HepG2 (cell line): ENCODE results near the gene BRI3BP. TPM values are rescaled to one million over a fixed set of nuclear protein-coding genes. Genes with fewer than 3 reads are reported as not detected.

Source experiments
- HDAC6 ChIP-seq: fragments of 200-600 bp; sonication (generic); IDR thresholded peaks from 2 replicates; pipeline ENCODE4 v1.7.0; 2017; ENCODE audit warnings: mild to moderate bottlenecking, antibody characterized with exemption, low read length, low read depth
- HES4 ChIP-seq: sonication (generic); formaldehyde crosslinking; IDR thresholded peaks from 2 replicates; pipeline ENCODE4 v1.9.0; 2021; ENCODE audit warnings: mild to moderate bottlenecking, missing genetic modification reagents, borderline replicate concordance
- LCORL ChIP-seq, 2 experiments: fragments of 450-650 bp in 1 of 2; sonication (generic) in 1 of 2; formaldehyde crosslinking in 1 of 2; IDR thresholded peaks; 2 replicates each; pipeline versions ENCODE4 v1.5.0 to v1.6.1; 2017 to 2020; ENCODE audit warnings: antibody characterized with exemption in 1 of 2, missing genetic modification reagents in 1 of 2
- MED1 ChIP-seq: sonication (generic); formaldehyde crosslinking; IDR thresholded peaks from 2 replicates; pipeline ENCODE4 v1.4.0; 2020; ENCODE audit warnings: missing genetic modification reagents
- MIER3 ChIP-seq: IDR thresholded peaks from 2 replicates; pipeline ENCODE4 v1.6.1; 2016; ENCODE audit warnings: missing compliant biosample characterization, borderline replicate concordance
- SRSF1 ChIP-seq: fragments of 200-400 bp; formaldehyde crosslinking; optimal IDR thresholded peaks from 2 replicates; pipeline ENCODE3; 2017; ENCODE audit warnings: mild to moderate bottlenecking, low read depth, low read length, moderate library complexity
- ZBTB38 ChIP-seq: sonication (generic); formaldehyde crosslinking; IDR thresholded peaks from 2 replicates; pipeline ENCODE4 v1.5.1; 2020; ENCODE audit warnings: mild to moderate bottlenecking, missing genetic modification reagents
- ZNF12 ChIP-seq: sonication (generic); formaldehyde crosslinking; IDR thresholded peaks from 2 replicates; pipeline ENCODE4 v1.5.0; 2020; ENCODE audit warnings: missing genetic modification reagents
- ZNF383 ChIP-seq: sonication (generic); formaldehyde crosslinking; IDR thresholded peaks from 2 replicates; pipeline ENCODE4 v1.4.0; 2020; ENCODE audit warnings: missing genetic modification reagents, mild to moderate bottlenecking, borderline replicate concordance
- ZNF589 ChIP-seq: sonication (generic); formaldehyde crosslinking; conservative IDR thresholded peaks from 2 replicates; pipeline ENCODE4 v1.8.0; 2022; ENCODE audit warnings: mild to moderate bottlenecking, moderate library complexity, missing genetic modification reagents
- polyA plus RNA-seq, 8 experiments: library from polyadenylated mRNA; depleted of rRNA in 3 of 8; stranded (reverse) in 7 of 8; unstranded in 1 of 8; fragments of >200 nt; fragmentation: Illumina TruSeq in 4 of 8; extraction: Trizol in 4 of 8; gene quantifications; 2 replicates each; pipeline versions ENCODE4 v1.2.1 to v1.2.3, GENCODE V29; 2011 to 2016; ENCODE audit warnings: low read depth in 4 of 8, missing spikeins in 1 of 8, mixed read lengths in 1 of 8; ENCODE audit not compliant: insufficient read depth in 1 of 8
- total RNA-seq, 5 experiments: library from RNA; depleted of rRNA; stranded (reverse); fragments of >200 nt; fragmentation: Illumina TruSeq; extraction: Trizol; gene quantifications; 2 replicates each; pipeline ENCODE4 v1.2.3, GENCODE V29; 2016; ENCODE audit warnings: low read depth in 1 of 5
- TF ChIP-seq, protein P1 (sequence below): sonication (generic); formaldehyde crosslinking; IDR thresholded peaks from 2 replicates; pipeline ENCODE4 v1.4.0; 2020; ENCODE audit warnings: mild to moderate bottlenecking, missing genetic modification reagents
- TF ChIP-seq, protein P2 (sequence below): IDR thresholded peaks from 2 replicates; pipeline ENCODE4 v1.4.0; 2020; ENCODE audit warnings: mild to moderate bottlenecking, missing genetic modification reagents
- TF ChIP-seq, protein P3 (sequence below): sonication (generic); formaldehyde crosslinking; IDR thresholded peaks from 2 replicates; pipeline ENCODE4 v1.9.0; 2022; ENCODE audit warnings: missing genetic modification reagents, mild to moderate bottlenecking, borderline replicate concordance

The BRI3BP gene
- total and polyA plus RNA-seq, 2 of the 13 experiments (the other 11 are each of a cell fraction or from before 2014, with no cell fraction given), result 7.5 to 21.1 TPM

DNA sequence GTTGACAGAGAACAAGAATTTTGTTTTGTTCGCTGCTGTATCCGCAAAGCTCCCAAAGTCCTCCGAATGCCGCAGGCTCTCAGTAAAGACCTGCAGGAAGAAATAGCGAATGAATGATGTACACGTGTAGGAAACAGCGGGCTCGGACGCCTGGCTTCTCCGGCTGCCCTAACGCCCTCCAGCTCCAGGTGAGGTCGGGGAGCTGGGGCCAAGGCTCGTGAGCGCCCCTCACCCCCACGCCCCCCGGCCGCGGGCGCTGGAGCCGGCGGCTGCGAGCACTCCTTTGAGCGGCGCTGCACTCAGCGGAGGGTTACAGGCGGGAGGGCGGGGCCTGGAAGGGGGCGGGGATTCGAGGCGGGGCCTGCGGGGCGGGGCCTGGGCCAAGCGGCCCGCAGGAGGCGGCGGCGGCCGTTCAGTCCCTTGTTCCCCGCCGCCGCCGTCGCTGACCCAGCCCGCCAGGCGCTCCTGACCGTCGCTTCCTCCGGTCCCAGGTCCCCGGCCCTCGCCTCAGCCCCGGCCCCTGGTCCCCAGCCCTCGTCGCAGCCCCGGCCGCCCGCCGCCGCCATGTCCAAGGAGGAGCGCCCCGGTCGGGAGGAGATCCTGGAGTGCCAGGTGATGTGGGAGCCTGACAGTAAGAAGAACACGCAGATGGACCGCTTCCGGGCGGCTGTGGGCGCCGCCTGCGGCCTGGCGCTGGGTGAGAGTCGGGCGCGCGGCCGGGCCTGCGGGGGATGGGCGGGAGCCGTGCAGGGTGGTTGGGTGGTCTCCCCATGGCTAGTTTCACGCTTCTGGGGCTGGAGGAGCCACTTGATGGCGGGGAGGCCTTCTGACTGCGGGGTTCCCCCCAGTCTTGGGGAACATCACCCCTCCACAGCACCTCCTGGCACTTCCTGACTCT is 71.8 kb downstream of the BRI3BP start, which contains the start of gene AACS (continued):
- TF ChIP-seq, protein P1, sequence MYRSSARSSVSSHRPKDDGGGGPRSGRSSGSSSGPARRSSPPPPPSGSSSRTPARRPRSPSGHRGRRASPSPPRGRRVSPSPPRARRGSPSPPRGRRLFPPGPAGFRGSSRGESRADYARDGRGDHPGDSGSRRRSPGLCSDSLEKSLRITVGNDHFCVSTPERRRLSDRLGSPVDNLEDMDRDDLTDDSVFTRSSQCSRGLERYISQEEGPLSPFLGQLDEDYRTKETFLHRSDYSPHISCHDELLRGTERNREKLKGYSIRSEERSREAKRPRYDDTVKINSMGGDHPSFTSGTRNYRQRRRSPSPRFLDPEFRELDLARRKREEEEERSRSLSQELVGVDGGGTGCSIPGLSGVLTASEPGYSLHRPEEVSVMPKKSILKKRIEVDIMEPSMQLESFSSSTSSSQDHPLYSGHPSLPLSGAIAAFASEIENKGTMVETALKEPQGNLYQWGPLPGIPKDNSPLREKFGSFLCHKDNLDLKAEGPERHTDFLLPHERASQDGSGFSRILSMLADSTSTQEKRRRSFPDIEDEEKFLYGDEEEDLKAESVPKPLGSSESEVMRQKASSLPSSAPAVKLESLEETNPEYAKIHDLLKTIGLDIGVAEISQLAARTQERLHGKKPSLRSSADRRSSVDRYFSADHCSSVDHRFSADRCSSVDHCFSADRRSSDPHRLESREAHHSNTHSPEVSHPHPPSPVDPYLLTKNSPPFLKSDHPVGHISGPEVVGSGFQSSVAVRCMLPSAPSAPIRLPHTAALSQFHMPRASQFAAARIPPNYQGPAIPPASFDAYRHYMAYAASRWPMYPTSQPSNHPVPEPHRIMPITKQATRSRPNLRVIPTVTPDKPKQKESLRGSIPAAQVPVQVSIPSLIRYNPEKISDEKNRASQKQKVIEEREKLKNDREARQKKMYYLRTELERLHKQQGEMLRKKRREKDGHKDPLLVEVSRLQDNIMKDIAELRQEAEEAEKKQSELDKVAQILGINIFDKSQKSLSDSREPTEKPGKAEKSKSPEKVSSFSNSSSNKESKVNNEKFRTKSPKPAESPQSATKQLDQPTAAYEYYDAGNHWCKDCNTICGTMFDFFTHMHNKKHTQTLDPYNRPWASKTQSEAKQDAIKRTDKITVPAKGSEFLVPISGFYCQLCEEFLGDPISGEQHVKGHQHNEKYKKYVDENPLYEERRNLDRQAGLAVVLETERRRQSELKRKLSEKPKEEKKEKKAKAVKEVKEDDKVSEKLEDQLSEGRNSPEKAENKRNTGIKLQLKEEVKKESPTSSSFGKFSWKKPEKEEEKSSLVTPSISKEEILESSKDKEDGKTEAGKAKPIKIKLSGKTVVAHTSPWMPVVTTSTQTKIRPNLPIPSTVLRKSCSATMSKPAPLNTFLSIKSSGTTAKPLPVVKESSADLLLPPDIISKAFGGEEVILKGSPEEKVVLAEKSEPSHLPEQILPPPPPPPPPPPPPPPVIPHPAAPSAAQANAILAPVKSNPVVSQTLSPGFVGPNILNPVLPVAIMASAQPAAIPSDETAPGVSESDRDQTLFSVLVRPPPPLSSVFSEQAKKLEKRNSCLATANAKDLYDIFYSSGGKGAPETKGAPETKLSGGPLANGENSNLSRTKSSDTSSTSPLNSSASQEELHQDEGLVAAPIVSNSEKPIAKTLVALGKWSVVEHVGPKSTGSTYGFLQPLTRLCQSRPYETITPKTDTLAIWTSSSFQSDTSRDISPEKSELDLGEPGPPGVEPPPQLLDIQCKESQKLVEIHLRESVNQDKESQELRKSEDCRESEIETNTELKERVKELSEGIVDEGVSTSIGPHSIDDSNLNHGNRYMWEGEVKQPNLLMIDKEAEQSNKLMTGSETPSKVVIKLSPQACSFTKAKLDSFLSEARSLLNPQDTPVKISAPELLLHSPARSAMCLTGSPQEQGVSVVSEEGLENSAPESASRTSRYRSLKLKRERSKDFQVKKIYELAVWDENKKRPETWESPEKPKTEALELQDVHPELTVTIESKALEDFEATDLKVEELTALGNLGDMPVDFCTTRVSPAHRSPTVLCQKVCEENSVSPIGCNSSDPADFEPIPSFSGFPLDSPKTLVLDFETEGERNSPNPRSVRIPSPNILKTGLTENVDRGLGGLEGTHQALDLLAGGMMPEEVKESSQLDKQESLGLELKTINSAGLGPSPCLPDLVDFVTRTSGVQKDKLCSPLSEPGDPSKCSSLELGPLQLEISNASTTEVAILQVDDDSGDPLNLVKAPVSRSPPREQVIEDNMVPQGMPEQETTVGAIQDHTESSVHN, result no peak
- TF ChIP-seq SRSF1 (peak; percentile 42), MIER3 (CRISPR knock-in tag) (0 out of 2 replicates have a peak, but pooled peaks have one; percentile 7), ZNF12 (CRISPR knock-in tag) (no peak), HES4 (CRISPR knock-in tag) (peak; percentile 80), LCORL (IDR thresholded peaks at IDR 0.05) (no peak), LCORL (CRISPR knock-in tag; IDR thresholded peaks at IDR 0.05) (0 out of 2 replicates have a peak, but pooled peaks have one; percentile 10), HDAC6 (no peak), ZBTB38 (peak; percentile 53), ZNF589 (no peak), ZNF383 (CRISPR knock-in tag) (no peak), MED1 (CRISPR knock-in tag) (0 out of 2 replicates have a peak, but pooled peaks have one; percentile 30)
- TF ChIP-seq, protein P2, sequence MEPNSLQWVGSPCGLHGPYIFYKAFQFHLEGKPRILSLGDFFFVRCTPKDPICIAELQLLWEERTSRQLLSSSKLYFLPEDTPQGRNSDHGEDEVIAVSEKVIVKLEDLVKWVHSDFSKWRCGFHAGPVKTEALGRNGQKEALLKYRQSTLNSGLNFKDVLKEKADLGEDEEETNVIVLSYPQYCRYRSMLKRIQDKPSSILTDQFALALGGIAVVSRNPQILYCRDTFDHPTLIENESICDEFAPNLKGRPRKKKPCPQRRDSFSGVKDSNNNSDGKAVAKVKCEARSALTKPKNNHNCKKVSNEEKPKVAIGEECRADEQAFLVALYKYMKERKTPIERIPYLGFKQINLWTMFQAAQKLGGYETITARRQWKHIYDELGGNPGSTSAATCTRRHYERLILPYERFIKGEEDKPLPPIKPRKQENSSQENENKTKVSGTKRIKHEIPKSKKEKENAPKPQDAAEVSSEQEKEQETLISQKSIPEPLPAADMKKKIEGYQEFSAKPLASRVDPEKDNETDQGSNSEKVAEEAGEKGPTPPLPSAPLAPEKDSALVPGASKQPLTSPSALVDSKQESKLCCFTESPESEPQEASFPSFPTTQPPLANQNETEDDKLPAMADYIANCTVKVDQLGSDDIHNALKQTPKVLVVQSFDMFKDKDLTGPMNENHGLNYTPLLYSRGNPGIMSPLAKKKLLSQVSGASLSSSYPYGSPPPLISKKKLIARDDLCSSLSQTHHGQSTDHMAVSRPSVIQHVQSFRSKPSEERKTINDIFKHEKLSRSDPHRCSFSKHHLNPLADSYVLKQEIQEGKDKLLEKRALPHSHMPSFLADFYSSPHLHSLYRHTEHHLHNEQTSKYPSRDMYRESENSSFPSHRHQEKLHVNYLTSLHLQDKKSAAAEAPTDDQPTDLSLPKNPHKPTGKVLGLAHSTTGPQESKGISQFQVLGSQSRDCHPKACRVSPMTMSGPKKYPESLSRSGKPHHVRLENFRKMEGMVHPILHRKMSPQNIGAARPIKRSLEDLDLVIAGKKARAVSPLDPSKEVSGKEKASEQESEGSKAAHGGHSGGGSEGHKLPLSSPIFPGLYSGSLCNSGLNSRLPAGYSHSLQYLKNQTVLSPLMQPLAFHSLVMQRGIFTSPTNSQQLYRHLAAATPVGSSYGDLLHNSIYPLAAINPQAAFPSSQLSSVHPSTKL (CRISPR knock-in tag), result peak; percentile 34; the same call in 1 of the 2 replicates
- TF ChIP-seq, protein P3, sequence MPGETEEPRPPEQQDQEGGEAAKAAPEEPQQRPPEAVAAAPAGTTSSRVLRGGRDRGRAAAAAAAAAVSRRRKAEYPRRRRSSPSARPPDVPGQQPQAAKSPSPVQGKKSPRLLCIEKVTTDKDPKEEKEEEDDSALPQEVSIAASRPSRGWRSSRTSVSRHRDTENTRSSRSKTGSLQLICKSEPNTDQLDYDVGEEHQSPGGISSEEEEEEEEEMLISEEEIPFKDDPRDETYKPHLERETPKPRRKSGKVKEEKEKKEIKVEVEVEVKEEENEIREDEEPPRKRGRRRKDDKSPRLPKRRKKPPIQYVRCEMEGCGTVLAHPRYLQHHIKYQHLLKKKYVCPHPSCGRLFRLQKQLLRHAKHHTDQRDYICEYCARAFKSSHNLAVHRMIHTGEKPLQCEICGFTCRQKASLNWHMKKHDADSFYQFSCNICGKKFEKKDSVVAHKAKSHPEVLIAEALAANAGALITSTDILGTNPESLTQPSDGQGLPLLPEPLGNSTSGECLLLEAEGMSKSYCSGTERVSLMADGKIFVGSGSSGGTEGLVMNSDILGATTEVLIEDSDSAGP (CRISPR knock-in tag), result peak; percentile 56; the same call in 1 of the 2 replicates
